Measurements from ENCODE around the gene NTSR1.

DNA sequence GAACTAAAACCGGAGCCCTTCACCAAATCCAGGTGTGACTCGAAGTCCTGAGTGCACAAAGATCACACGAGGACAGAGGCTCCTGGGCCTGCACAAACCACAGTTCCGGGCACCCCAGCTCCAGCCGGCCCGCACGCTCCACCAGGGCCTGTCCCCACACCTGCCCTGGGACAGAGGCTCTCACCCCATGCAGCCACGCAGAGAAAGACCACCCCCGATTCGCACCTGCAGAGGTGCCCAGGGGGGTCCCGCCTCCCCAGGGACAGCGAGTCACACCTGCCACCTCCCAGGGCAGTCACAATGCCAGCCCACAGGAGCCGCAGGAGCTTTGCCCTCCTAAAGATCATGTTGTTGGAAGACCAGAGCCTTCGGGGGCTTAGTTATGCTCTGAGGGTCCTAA, 62.3 kb downstream of the NTSR1 start:
- TF ChIP-seq, protein P1, sequence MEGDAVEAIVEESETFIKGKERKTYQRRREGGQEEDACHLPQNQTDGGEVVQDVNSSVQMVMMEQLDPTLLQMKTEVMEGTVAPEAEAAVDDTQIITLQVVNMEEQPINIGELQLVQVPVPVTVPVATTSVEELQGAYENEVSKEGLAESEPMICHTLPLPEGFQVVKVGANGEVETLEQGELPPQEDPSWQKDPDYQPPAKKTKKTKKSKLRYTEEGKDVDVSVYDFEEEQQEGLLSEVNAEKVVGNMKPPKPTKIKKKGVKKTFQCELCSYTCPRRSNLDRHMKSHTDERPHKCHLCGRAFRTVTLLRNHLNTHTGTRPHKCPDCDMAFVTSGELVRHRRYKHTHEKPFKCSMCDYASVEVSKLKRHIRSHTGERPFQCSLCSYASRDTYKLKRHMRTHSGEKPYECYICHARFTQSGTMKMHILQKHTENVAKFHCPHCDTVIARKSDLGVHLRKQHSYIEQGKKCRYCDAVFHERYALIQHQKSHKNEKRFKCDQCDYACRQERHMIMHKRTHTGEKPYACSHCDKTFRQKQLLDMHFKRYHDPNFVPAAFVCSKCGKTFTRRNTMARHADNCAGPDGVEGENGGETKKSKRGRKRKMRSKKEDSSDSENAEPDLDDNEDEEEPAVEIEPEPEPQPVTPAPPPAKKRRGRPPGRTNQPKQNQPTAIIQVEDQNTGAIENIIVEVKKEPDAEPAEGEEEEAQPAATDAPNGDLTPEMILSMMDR (IDR thresholded peaks at IDR 0.05; ENCODE audit: poor library complexity, severe bottlenecking), result no peak
- TF ChIP-seq EZH2 (IDR thresholded peaks at IDR 0.05; ENCODE audit: borderline replicate concordance, insufficient read depth, low read length, poor library complexity, severe bottlenecking) (no peak), POLR2AphosphoS5 (IDR thresholded peaks at IDR 0.05) (no peak), EP300 (conservative IDR thresholded peaks at IDR 0.05; ENCODE audit: poor library complexity, severe bottlenecking) (no peak)
- TF ChIP-seq, protein P2, sequence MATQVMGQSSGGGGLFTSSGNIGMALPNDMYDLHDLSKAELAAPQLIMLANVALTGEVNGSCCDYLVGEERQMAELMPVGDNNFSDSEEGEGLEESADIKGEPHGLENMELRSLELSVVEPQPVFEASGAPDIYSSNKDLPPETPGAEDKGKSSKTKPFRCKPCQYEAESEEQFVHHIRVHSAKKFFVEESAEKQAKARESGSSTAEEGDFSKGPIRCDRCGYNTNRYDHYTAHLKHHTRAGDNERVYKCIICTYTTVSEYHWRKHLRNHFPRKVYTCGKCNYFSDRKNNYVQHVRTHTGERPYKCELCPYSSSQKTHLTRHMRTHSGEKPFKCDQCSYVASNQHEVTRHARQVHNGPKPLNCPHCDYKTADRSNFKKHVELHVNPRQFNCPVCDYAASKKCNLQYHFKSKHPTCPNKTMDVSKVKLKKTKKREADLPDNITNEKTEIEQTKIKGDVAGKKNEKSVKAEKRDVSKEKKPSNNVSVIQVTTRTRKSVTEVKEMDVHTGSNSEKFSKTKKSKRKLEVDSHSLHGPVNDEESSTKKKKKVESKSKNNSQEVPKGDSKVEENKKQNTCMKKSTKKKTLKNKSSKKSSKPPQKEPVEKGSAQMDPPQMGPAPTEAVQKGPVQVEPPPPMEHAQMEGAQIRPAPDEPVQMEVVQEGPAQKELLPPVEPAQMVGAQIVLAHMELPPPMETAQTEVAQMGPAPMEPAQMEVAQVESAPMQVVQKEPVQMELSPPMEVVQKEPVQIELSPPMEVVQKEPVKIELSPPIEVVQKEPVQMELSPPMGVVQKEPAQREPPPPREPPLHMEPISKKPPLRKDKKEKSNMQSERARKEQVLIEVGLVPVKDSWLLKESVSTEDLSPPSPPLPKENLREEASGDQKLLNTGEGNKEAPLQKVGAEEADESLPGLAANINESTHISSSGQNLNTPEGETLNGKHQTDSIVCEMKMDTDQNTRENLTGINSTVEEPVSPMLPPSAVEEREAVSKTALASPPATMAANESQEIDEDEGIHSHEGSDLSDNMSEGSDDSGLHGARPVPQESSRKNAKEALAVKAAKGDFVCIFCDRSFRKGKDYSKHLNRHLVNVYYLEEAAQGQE (IDR thresholded peaks at IDR 0.05; ENCODE audit: borderline replicate concordance), result no peak

Measured in neural cell (in vitro differentiated cells).